HEK293 (cell line): ENCODE measurements around the gene TRAF3IP1.

Source experiments
- CTCF ChIA-PET: fragments of 350-600 bp; formaldehyde crosslinking; extraction: SDS; loops from one replicate; lab custom pipeline; 2021; ENCODE audit warnings: antibody characterized with exemption; lab: Yijun Ruan, JAX
- POLR2A ChIA-PET: fragments of 300-600 bp; formaldehyde crosslinking; extraction: SDS; loops from one replicate; lab custom pipeline; 2020; ENCODE audit warnings: antibody characterized with exemption, inconsistent platforms; lab: Yijun Ruan, JAX
- H3K27ac ChIP-seq: fragments of 200-500 bp; sonication (Bioruptor generic); 2 replicates; pipeline ENCODE4 v1.5.1; 2014; ENCODE audit warnings: low read depth, low read length, control low read depth, inconsistent platforms; ENCODE audit errors: extremely low read depth
- H3K36me3 ChIP-seq, 2 experiments: fragments of 200-500 bp in 1 of 2; sonication (Bioruptor generic) in 1 of 2; 1 replicate in 1 of 2; 2 replicates in 1 of 2; pipeline ENCODE4 v1.5.1; 2014 to 2017; ENCODE audit warnings: inconsistent platforms in 2 of 2, low read length in 2 of 2; ENCODE audit not compliant: control insufficient read depth in 2 of 2, insufficient read depth in 1 of 2
- H3K4me1 ChIP-seq: fragments of 200-500 bp; sonication (Bioruptor generic); 2 replicates; pipeline ENCODE4 v1.5.1; 2014; ENCODE audit warnings: mild to moderate bottlenecking, low read length, inconsistent platforms; ENCODE audit not compliant: control insufficient read depth, insufficient read depth
- H3K4me3 ChIP-seq: 2 replicates; pipeline ENCODE4 v1.5.1; 2011; ENCODE audit warnings: low read depth, mild to moderate bottlenecking, control low read depth, low read length, moderate library complexity
- H3K9me3 ChIP-seq: fragments of 200-500 bp; sonication (Bioruptor generic); 2 replicates; pipeline ENCODE4 v1.5.1; 2014; ENCODE audit warnings: low read depth, low read length, inconsistent platforms; ENCODE audit not compliant: control insufficient read depth, insufficient read depth
- AEBP2 ChIP-seq: fragments of 450-650 bp; formaldehyde crosslinking; IDR thresholded peaks from 2 replicates; pipeline ENCODE4 v1.5.1; 2016; ENCODE audit warnings: missing biosample characterization, missing genetic modification characterization, borderline replicate concordance
- IKZF3 ChIP-seq: fragments of 450-650 bp; IDR thresholded peaks from 2 replicates; pipeline ENCODE4 v1.5.0; 2018; ENCODE audit warnings: missing biosample characterization, mild to moderate bottlenecking, missing genetic modification characterization, moderate library complexity
- KLF16 ChIP-seq: fragments of 450-650 bp; formaldehyde crosslinking; IDR thresholded peaks from 2 replicates; pipeline ENCODE4 v1.5.1; 2017; ENCODE audit warnings: missing biosample characterization, missing genetic modification characterization
- KLF7 ChIP-seq: fragments of 450-650 bp; formaldehyde crosslinking; IDR thresholded peaks from 2 replicates; pipeline ENCODE4 v1.5.1; 2016; ENCODE audit warnings: missing biosample characterization, missing genetic modification characterization, borderline replicate concordance
- KLF8 ChIP-seq: fragments of 450-650 bp; formaldehyde crosslinking; IDR thresholded peaks from 2 replicates; pipeline ENCODE4 v1.5.1; 2016; ENCODE audit warnings: missing biosample characterization, missing genetic modification characterization
- KLF9 ChIP-seq: fragments of 450-650 bp; formaldehyde crosslinking; IDR thresholded peaks from 2 replicates; pipeline ENCODE4 v1.5.1; 2016; ENCODE audit warnings: missing biosample characterization, missing genetic modification characterization, low read depth
- OVOL3 ChIP-seq: fragments of 450-650 bp; formaldehyde crosslinking; IDR thresholded peaks from 2 replicates; pipeline ENCODE4 v1.5.1; 2016; ENCODE audit warnings: missing biosample characterization, missing genetic modification characterization
- REPIN1 ChIP-seq: fragments of 450-650 bp; formaldehyde crosslinking; IDR thresholded peaks from 2 replicates; pipeline ENCODE4 v1.5.1; 2017; ENCODE audit warnings: missing biosample characterization, missing genetic modification characterization, low read depth
- YY1 ChIP-seq: fragments of 450-650 bp; formaldehyde crosslinking; IDR thresholded peaks from 2 replicates; pipeline ENCODE4 v1.5.1; 2018; ENCODE audit warnings: missing biosample characterization, missing genetic modification characterization
- ZBTB26 ChIP-seq: fragments of 450-650 bp; formaldehyde crosslinking; optimal IDR thresholded peaks from 2 replicates; pipeline ENCODE3; 2016; ENCODE audit warnings: missing biosample characterization, mild to moderate bottlenecking, missing genetic modification characterization
- ZNF114 ChIP-seq: fragments of 450-650 bp; formaldehyde crosslinking; IDR thresholded peaks from 2 replicates; pipeline ENCODE4 v1.5.0; 2017; ENCODE audit warnings: missing biosample characterization, missing genetic modification characterization
- ZNF140 ChIP-seq: fragments of 450-650 bp; formaldehyde crosslinking; IDR thresholded peaks from 2 replicates; pipeline ENCODE4 v1.5.1; 2016; ENCODE audit warnings: missing biosample characterization, missing genetic modification characterization
- ZNF157 ChIP-seq: fragments of 450-650 bp; formaldehyde crosslinking; IDR thresholded peaks from 2 replicates; pipeline ENCODE4 v1.5.1; 2016; ENCODE audit warnings: missing biosample characterization, missing genetic modification characterization
- ZNF16 ChIP-seq: fragments of 450-650 bp; formaldehyde crosslinking; IDR thresholded peaks from 2 replicates; pipeline ENCODE4 v1.5.1; 2016; ENCODE audit warnings: low read depth, missing biosample characterization, missing genetic modification characterization
- ZNF175 ChIP-seq: fragments of 450-650 bp; formaldehyde crosslinking; IDR thresholded peaks from 2 replicates; pipeline ENCODE4 v1.5.1; 2016; ENCODE audit warnings: missing biosample characterization, missing genetic modification characterization
- ZNF560 ChIP-seq: fragments of 450-650 bp; formaldehyde crosslinking; IDR thresholded peaks from 2 replicates; pipeline ENCODE4 v1.5.1; 2017; ENCODE audit warnings: missing biosample characterization, missing genetic modification characterization, borderline replicate concordance
- ZNF585B ChIP-seq: fragments of 450-650 bp; formaldehyde crosslinking; IDR thresholded peaks from 2 replicates; pipeline ENCODE4 v1.5.1; 2016; ENCODE audit warnings: missing biosample characterization, missing genetic modification characterization
- ZNF623 ChIP-seq: fragments of 450-650 bp; formaldehyde crosslinking; IDR thresholded peaks from 2 replicates; pipeline ENCODE4 v1.5.1; 2016; ENCODE audit warnings: missing biosample characterization, missing genetic modification characterization
- ZNF629 ChIP-seq: fragments of 450-650 bp; formaldehyde crosslinking; IDR thresholded peaks from 2 replicates; pipeline ENCODE4 v1.5.1; 2017; ENCODE audit warnings: missing biosample characterization, missing genetic modification characterization
- ZNF701 ChIP-seq: fragments of 450-650 bp; formaldehyde crosslinking; IDR thresholded peaks from 2 replicates; pipeline ENCODE4 v1.5.1; 2016; ENCODE audit warnings: missing biosample characterization, missing genetic modification characterization
- ZNF704 ChIP-seq: fragments of 450-650 bp; formaldehyde crosslinking; IDR thresholded peaks from 2 replicates; pipeline ENCODE4 v1.5.1; 2016; ENCODE audit warnings: missing biosample characterization, missing genetic modification characterization
- ZNF707 ChIP-seq: fragments of 450-650 bp; formaldehyde crosslinking; IDR thresholded peaks from 2 replicates; pipeline ENCODE4 v1.5.1; 2016; ENCODE audit warnings: missing biosample characterization, missing genetic modification characterization

Gene TRAF3IP1

GRCh38 chr2:238380336-238380735, 60.0 kb downstream of the TRAF3IP1 start (continued):
- no peak for TF ChIP-seq KLF8 (tag by site-specific recombination)

- H3K36me3 ChIP-seq = peaks cover 0 to 23% of the 10 kb centered on the region in 2 experiments; a peak in 1 of 3 replicates
- no peaks in the 10 kb centered on the region; the same call in 1 of the 2 replicates for H3K4me1 ChIP-seq
- no peaks in the 10 kb centered on the region for H3K9me3 ChIP-seq
- TF ChIP-seq ZNF175 (tag by site-specific recombination) = no peak
- TF ChIP-seq ZNF704 (tag by site-specific recombination) = no peak
- TF ChIP-seq KLF7 = no peak
- no peak for TF ChIP-seq ZNF140 (tag by site-specific recombination)
- no peak for TF ChIP-seq OVOL3 (tag by site-specific recombination)
- no peak for TF ChIP-seq KLF16 (tag by site-specific recombination)
- TF ChIP-seq ZNF707 (tag by site-specific recombination) = no peak
- no peak for TF ChIP-seq ZNF629 (tag by site-specific recombination)
- no peak for TF ChIP-seq KLF9 (tag by site-specific recombination)
- TF ChIP-seq ZNF16 (tag by site-specific recombination) = no peak
- no peak for TF ChIP-seq ZNF585B (tag by site-specific recombination)
- TF ChIP-seq ZBTB26 (tag by site-specific recombination) = no peak
- TF ChIP-seq YY1 (tag by site-specific recombination) = no peak
- no peak for TF ChIP-seq ZNF114 (tag by site-specific recombination)
- no peak for TF ChIP-seq ZNF560
- ChIA-PET CTCF (no interaction called here), POLR2A (no interaction called here)
- H3K27ac ChIP-seq = no peak overlapping the region
- no peak overlapping the region for H3K4me3 ChIP-seq
These were observed 60.5 kb downstream of the TRAF3IP1 start for GRCh38 chr2:238380785-238381184.

- TF ChIP-seq ZNF701 (tag by site-specific recombination) (no peak), ZNF157 (no peak), REPIN1 (no peak), IKZF3 (tag by site-specific recombination) (no peak), ZNF623 (no peak), AEBP2 (tag by site-specific recombination) (no peak)
- TF ChIP-seq, all 188 proteins: peak for 0
- Histone ChIP-seq H3K4me3 (no peak overlapping the region), H3K4me1 (no peaks in the 10 kb centered on the region; the same call in 1 of the 2 replicates), H3K36me3 (peaks cover 0 to 23% of the 10 kb centered on the region in 2 experiments; a peak in 1 of 3 replicates), H3K27ac (no peak overlapping the region), H3K9me3 (no peaks in the 10 kb centered on the region)
- ChIA-PET POLR2A (no interaction called here), CTCF (no interaction called here)
These were observed 61.2 kb downstream of the TRAF3IP1 start for GRCh38 chr2:238381341-238382115.
